T-helper 1 cell treated with Interleukin-12 subunit alpha and Interleukin-12 subunit beta and Interleukin-4 antibody, amounts not matched to agents 30 μg/mL and 1 μg/mL, for 36 hours (primary cell): ENCODE results near the gene DDX10.

Source experiments
- H3K27ac Mint-ChIP-seq: one replicate; pipeline ENCODE4 v1.8.0; 2021; ENCODE audit warnings: mild to moderate bottlenecking, mixed read lengths
- H3K27me3 Mint-ChIP-seq: one replicate; pipeline ENCODE4 v1.8.0; 2021; ENCODE audit warnings: low read depth, mixed read lengths
- H3K36me3 Mint-ChIP-seq: one replicate; pipeline ENCODE4 v1.8.0; 2021; ENCODE audit warnings: low read depth, mixed read lengths
- H3K4me1 Mint-ChIP-seq: one replicate; pipeline ENCODE4 v1.8.0; 2021; ENCODE audit warnings: low read depth, mixed read lengths
- H3K4me3 Mint-ChIP-seq: one replicate; pipeline ENCODE4 v1.8.0; 2021; ENCODE audit warnings: mild to moderate bottlenecking, moderate library complexity, mixed read lengths
- H3K9me3 Mint-ChIP-seq: one replicate; pipeline ENCODE4 v1.8.0; 2021; ENCODE audit warnings: mixed read lengths

DDX10 gene

GRCh38 chr11:108858622-108859021 lies 193.8 kb downstream of the DDX10 start:
- Mint-ChIP-seq H3K27me3 (no peaks in the 10 kb centered on the region), H3K4me1 (peaks cover 16% of the 10 kb centered on the region), H3K36me3 (peaks cover 7% of the 10 kb centered on the region), H3K27ac (no peak overlapping the region), H3K9me3 (no peaks in the 10 kb centered on the region), H3K4me3 (no peak overlapping the region)

DNA sequence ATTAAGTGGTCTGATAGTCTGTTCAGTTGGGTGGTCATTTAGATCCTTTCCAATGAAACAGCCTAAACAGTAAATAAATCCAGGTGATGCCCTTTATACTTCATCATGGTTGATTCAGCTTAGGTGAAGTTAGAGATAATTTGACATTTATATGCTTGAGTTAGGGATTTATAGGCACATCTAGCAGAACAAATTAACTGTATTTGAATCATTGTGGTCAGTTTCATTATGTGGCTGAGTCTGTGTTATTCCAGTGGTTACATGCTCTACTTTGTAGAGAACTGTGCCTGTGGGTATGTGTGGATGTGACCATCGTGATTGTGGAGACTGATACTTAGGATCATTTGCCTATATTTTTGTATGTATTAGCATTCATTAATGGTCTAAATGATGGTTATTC lies 194.6 kb downstream of the DDX10 start:
- peaks cover 5% of the 10 kb centered on the region for H3K36me3 Mint-ChIP-seq
- H3K27ac Mint-ChIP-seq, result no peak overlapping the region

DNA sequence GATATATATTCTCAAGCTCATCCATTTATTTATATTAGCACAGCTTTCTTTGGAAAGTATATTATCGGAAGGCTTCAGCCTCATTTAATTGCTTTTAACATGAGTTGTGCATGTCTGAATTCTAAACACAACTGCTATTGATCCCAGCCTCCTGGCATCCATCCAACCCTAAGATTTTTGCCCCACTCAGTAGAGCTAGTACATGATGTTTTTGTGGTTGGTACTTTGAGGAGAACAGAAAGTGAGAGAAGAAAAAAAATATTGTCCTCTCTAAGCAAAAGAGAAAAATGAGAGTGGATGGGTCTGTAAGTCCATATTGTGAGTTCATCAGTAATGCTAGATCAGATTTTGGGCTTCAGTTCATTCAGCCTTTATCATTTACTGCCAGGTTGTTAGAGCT lies 198.7 kb downstream of the DDX10 start:
- H3K4me3 Mint-ChIP-seq, result no peak overlapping the region

More for the DNA sequence above, 194.6 kb downstream of the DDX10 start:
- Mint-ChIP-seq H3K9me3 (no peaks in the 10 kb centered on the region), H3K4me1 (peaks cover 7% of the 10 kb centered on the region), H3K27me3 (no peaks in the 10 kb centered on the region), H3K4me3 (no peak overlapping the region)

GRCh38 chr11:108865406-108865805 lies 200.5 kb downstream of the DDX10 start:
- Mint-ChIP-seq H3K4me3 (no peak overlapping the region), H3K4me1 (no peaks in the 10 kb centered on the region), H3K9me3 (no peaks in the 10 kb centered on the region), H3K27me3 (no peaks in the 10 kb centered on the region), H3K27ac (no peak overlapping the region), H3K36me3 (no peaks in the 10 kb centered on the region)

More for the DNA sequence above, 198.7 kb downstream of the DDX10 start:
- H3K4me1 Mint-ChIP-seq, result peaks cover 2% of the 10 kb centered on the region
- no peaks in the 10 kb centered on the region for H3K9me3 Mint-ChIP-seq
- no peaks in the 10 kb centered on the region for H3K27me3 Mint-ChIP-seq
- H3K36me3 Mint-ChIP-seq, result peaks cover 3% of the 10 kb centered on the region
- H3K27ac Mint-ChIP-seq, result no peak overlapping the region

DNA sequence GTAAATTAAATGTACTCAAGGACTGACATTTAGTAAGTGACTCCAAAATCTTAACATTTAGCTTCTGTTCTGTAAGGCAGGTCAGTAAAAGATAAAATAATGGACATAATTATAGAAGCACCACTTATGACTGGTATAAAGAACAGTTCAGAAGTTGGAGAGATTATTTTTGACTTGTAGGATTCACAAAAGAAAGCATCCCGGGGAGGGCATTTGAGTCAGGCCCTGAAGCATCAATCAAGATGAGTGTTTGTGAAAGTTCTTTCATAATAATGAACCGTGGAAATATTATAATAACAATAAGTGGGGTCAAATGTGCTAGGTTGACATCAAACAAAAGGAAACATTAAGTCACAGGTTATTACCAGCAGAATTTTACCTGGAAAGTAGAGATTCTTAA lies 201.9 kb downstream of the DDX10 start:
- Mint-ChIP-seq H3K4me3 (no peak overlapping the region), H3K36me3 (no peaks in the 10 kb centered on the region), H3K27me3 (no peaks in the 10 kb centered on the region), H3K4me1 (no peaks in the 10 kb centered on the region), H3K9me3 (no peaks in the 10 kb centered on the region), H3K27ac (no peak overlapping the region)

DNA sequence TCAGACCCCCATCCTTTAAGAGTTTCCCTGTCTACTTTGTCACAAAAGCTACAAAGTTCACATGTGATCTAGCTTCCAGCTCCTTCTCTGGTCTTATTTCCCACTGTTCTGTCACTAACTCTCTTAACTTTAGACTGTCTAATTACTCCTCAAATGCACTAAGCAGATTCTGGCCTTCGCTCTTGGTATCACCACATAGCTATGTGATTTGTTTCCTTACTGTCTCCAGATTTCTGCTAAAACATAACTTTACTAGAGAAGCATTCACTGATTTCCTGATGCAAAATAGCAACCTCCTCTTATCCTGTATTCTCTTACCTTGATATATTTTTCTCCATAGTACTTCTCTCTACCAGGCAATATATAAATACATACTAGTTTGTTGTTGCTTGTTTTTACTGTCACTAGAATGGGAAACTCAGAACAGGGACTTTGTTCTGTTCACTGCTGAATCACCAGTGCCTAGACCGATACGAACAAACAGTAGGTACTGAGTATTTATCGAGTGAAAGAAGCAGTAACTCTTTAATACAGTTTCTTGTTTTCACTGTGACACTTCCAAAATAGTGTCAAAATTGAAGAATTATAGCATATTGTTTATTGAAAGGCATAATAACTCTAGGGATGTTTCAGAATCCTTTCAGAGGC lies 205.6 kb downstream of the DDX10 start:
- no peaks in the 10 kb centered on the region for H3K27me3 Mint-ChIP-seq
- H3K4me3 Mint-ChIP-seq, result no peak overlapping the region
- H3K36me3 Mint-ChIP-seq, result no peaks in the 10 kb centered on the region
- no peaks in the 10 kb centered on the region for H3K4me1 Mint-ChIP-seq
- no peaks in the 10 kb centered on the region for H3K9me3 Mint-ChIP-seq
- no peak overlapping the region for H3K27ac Mint-ChIP-seq

DNA sequence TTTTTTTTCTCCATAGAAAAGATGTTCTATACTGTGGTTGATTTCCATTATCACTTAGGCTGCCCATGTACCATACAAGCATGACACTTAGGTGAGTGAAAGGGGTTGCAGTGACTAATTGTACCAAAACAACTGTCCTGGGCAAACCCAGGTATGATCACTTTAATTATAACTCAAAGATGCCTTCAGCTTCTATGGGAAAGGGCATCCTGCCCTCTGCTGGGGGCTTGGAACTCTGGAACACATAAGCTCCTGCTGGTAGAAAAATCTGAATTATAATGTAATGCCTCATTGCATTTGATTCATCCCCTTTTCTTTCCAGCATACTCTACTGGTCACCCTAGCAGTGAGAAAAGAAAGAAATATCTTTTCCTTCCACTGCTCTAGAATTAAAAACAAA lies 206.3 kb downstream of the DDX10 start:
- Mint-ChIP-seq H3K4me1 (no peaks in the 10 kb centered on the region), H3K27me3 (no peaks in the 10 kb centered on the region), H3K36me3 (no peaks in the 10 kb centered on the region), H3K27ac (no peak overlapping the region), H3K4me3 (no peak overlapping the region), H3K9me3 (no peaks in the 10 kb centered on the region)

- H3K27ac Mint-ChIP-seq, result no peak overlapping the region
- no peak overlapping the region for H3K4me3 Mint-ChIP-seq
- no peaks in the 10 kb centered on the region for H3K36me3 Mint-ChIP-seq
- H3K27me3 Mint-ChIP-seq, result no peaks in the 10 kb centered on the region
- no peaks in the 10 kb centered on the region for H3K9me3 Mint-ChIP-seq
- no peaks in the 10 kb centered on the region for H3K4me1 Mint-ChIP-seq
Observed at GRCh38 chr11:108871867-108872266, 207.0 kb downstream of the DDX10 start.

DNA sequence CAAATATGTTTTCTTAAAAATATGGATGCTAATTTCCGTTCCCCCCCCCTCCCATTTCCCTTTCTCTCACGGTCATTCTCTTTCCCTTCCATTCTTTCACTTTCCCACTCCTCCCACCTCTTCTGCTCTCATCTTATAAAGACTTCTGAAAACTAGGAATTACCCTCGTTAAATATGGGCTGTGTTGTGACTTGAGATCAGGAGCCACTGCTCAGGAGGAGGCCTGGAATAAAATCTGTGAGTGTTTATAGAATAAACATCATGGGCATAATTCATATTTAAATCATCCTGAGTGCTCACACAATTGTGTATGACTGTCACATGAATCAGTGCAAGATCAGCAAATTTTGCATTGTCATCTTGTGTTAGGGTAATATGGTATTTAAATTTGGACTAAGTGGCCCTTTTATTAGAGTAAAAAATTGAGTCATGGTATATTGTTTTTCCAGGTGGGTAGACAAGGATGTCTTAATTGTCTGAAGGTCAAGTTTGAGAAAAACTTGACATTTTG lies 208.0 kb downstream of the DDX10 start:
- Mint-ChIP-seq H3K9me3 (no peaks in the 10 kb centered on the region), H3K4me3 (no peak overlapping the region), H3K36me3 (no peaks in the 10 kb centered on the region), H3K27ac (no peak overlapping the region), H3K27me3 (no peaks in the 10 kb centered on the region), H3K4me1 (no peaks in the 10 kb centered on the region)

DNA sequence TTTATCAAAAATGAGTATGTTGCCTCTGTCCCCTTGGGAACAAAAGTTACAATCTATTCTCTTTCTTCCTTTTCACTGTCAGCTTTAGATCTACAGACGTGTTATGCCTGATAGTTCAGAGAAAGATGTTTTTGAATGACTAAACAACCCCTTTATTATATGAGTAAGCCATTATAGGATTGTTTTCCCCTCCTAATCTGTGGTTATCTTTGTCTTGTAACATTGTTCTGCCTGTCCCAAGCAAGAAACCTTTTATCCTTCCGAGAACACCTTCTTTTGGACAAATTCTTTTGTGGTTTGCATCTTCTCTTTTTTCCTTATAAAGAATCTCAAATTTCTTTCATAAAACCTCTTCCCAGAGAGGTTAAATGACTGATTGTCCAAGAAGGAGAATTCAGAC lies 208.4 kb downstream of the DDX10 start:
- no peaks in the 10 kb centered on the region for H3K4me1 Mint-ChIP-seq
- H3K27me3 Mint-ChIP-seq, result no peaks in the 10 kb centered on the region
- H3K36me3 Mint-ChIP-seq, result no peaks in the 10 kb centered on the region
- no peak overlapping the region for H3K27ac Mint-ChIP-seq
- H3K4me3 Mint-ChIP-seq, result no peak overlapping the region
- no peaks in the 10 kb centered on the region for H3K9me3 Mint-ChIP-seq

DNA sequence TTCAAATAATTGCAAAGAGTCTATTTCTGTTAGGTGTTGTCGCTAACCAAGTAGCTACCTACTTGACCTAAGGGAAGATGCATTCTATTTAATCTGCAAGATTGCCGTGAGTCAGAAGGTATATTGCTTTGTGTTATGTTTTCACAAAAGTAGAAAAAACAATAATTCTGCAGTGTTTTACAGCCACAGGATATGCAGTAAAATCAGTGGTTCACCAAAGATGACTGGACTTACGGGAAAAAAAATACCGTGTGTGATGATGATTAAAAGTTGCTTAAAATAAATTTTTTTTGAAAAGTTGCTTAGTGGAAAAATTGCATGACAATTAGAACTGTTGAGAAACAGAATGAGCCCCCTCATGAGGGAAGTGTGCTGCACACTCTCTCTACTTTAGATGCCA lies 209.1 kb downstream of the DDX10 start:
- no peaks in the 10 kb centered on the region for H3K27me3 Mint-ChIP-seq

GRCh38 chr11:108875134-108875533 lies 210.3 kb downstream of the DDX10 start:
- Mint-ChIP-seq H3K27me3 (no peaks in the 10 kb centered on the region), H3K9me3 (no peaks in the 10 kb centered on the region), H3K27ac (no peak overlapping the region), H3K36me3 (no peaks in the 10 kb centered on the region), H3K4me3 (no peak overlapping the region), H3K4me1 (no peaks in the 10 kb centered on the region)

More for the DNA sequence above, 209.1 kb downstream of the DDX10 start:
- Mint-ChIP-seq H3K4me1 (no peaks in the 10 kb centered on the region), H3K9me3 (no peaks in the 10 kb centered on the region), H3K27ac (no peak overlapping the region), H3K4me3 (no peak overlapping the region), H3K36me3 (no peaks in the 10 kb centered on the region)

DNA sequence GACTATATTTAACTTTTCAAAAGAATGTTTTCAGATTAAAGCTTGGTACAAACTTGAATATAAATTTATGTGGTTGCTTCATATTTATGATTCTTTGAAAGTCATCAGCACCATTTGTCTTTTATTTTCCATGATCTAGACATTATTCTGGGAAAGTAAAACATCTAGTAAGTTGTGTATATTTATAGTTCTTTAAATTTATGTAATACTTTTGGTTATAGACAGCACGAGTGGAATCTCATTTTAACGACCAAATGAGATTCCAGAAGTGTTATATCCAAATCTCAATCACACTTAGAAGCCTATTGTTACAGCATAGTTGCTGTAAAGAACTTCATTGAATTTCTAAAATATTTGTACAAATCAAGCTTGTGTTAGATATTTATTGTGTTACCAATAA lies 212.3 kb downstream of the DDX10 start:
- H3K27ac Mint-ChIP-seq, result no peak overlapping the region
- H3K4me1 Mint-ChIP-seq, result no peaks in the 10 kb centered on the region
- H3K36me3 Mint-ChIP-seq, result no peaks in the 10 kb centered on the region
- no peaks in the 10 kb centered on the region for H3K27me3 Mint-ChIP-seq
- H3K4me3 Mint-ChIP-seq, result no peak overlapping the region
- H3K9me3 Mint-ChIP-seq, result no peaks in the 10 kb centered on the region

- Mint-ChIP-seq H3K27me3 (no peaks in the 10 kb centered on the region), H3K4me1 (no peaks in the 10 kb centered on the region), H3K27ac (no peak overlapping the region), H3K9me3 (no peaks in the 10 kb centered on the region), H3K4me3 (no peak overlapping the region), H3K36me3 (no peaks in the 10 kb centered on the region)
Observed at GRCh38 chr11:108880510-108880909, 215.6 kb downstream of the DDX10 start.

DNA sequence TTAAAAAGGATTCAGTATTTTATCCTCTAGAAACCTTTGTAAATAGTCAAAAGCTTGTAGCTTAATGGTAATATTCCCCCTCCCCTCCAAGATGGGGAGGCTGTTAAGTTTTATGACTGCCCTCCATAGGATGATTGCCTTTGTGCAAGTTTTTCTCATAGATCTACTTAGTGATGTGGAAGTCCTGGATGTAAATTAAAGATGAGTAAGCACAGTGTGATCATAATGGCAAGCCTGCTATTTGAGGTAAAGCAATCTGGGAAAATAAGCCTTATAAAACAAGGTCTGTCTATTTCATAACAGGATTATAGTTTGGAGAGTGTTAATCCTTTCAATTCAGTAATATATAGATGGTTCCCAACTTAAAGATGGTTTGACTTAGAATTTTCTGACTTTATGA lies 216.3 kb downstream of the DDX10 start:
- H3K36me3 Mint-ChIP-seq, result no peaks in the 10 kb centered on the region
- no peaks in the 10 kb centered on the region for H3K4me1 Mint-ChIP-seq

More for the DNA sequence above, 216.3 kb downstream of the DDX10 start:
- Mint-ChIP-seq H3K27me3 (no peaks in the 10 kb centered on the region), H3K9me3 (no peaks in the 10 kb centered on the region), H3K27ac (no peak overlapping the region), H3K4me3 (no peak overlapping the region)
